WTC11 (cell line): ENCODE data around the gene GDNF. TPM values are rescaled to one million over a fixed set of nuclear protein-coding genes. Genes with fewer than 3 reads are reported as not detected.

Source experiments
- ATAC-seq: fragments of 200-7000 bp; cut with Tn5 transposase; 2 replicates; pipeline ENCODE4 v1.10.0; 2021; ENCODE audit warnings: mild to moderate bottlenecking, moderate library complexity
- CTCF ChIA-PET: fragments of 300-600 bp; sonication (Branson Sonifier 250); formaldehyde crosslinking; loops from one replicate; lab custom pipeline; 2021; ENCODE audit warnings: antibody characterized with exemption; lab: Charles Lee
- POLR2A ChIA-PET: fragments of 350-600 bp; sonication (Branson Sonifier 250); formaldehyde crosslinking; loops from one replicate; lab custom pipeline; 2021; ENCODE audit warnings: antibody characterized with exemption; lab: Charles Lee
- DNase-seq: peaks from one replicate; pipeline ENCODE4 v3.0.0; 2021; ENCODE audit warnings: low spot score
- H3K27ac Mint-ChIP-seq: 2 replicates; pipeline ENCODE4 v1.8.0; 2021; ENCODE audit warnings: mixed read lengths
- H3K27me3 Mint-ChIP-seq: 2 replicates; pipeline ENCODE4 v1.8.0; 2021; ENCODE audit warnings: low read depth, mild to moderate bottlenecking, moderate library complexity, mixed read lengths
- H3K36me3 Mint-ChIP-seq: 2 replicates; pipeline ENCODE4 v1.8.0; 2021; ENCODE audit warnings: mixed read lengths
- H3K4me1 Mint-ChIP-seq: 2 replicates; pipeline ENCODE4 v1.8.0; 2022; ENCODE audit warnings: mixed read lengths
- H3K4me3 Mint-ChIP-seq: 2 replicates; pipeline ENCODE4 v1.8.0; 2021; ENCODE audit warnings: mild to moderate bottlenecking, moderate library complexity, mixed read lengths
- H3K9me3 Mint-ChIP-seq: 2 replicates; pipeline ENCODE4 v1.8.0; 2021; ENCODE audit warnings: mixed read lengths
- ATF6 ChIP-seq: sonication (generic); formaldehyde crosslinking; IDR thresholded peaks from 2 replicates; pipeline ENCODE4 v1.8.1; 2023; ENCODE audit warnings: mild to moderate bottlenecking, missing genetic modification reagents
- CBFB ChIP-seq: sonication (generic); formaldehyde crosslinking; IDR thresholded peaks from 2 replicates; pipeline ENCODE4 v1.8.1; 2022; ENCODE audit warnings: mild to moderate bottlenecking, low read depth, missing genetic modification reagents
- EMX1 ChIP-seq: fragments of 250-450 bp; sonication (Bioruptor Pico); IDR thresholded peaks from 2 replicates; pipeline ENCODE4 v1.8.0; 2021; ENCODE audit warnings: mild to moderate bottlenecking
- HMGA2 ChIP-seq: fragments of 250-450 bp; sonication (Bioruptor Pico); IDR thresholded peaks from 2 replicates; pipeline ENCODE4 v1.4.0; 2021; ENCODE audit warnings: mild to moderate bottlenecking, moderate library complexity
- NR1H2 ChIP-seq: sonication (generic); formaldehyde crosslinking; IDR thresholded peaks from 2 replicates; pipeline ENCODE4 v1.9.0; 2021; ENCODE audit warnings: mild to moderate bottlenecking, moderate library complexity, missing genetic modification reagents
- PRDM15 ChIP-seq: sonication (generic); formaldehyde crosslinking; IDR thresholded peaks from 2 replicates; pipeline ENCODE4 v1.8.0; 2022; ENCODE audit warnings: missing genetic modification reagents
- RELA ChIP-seq: sonication (generic); formaldehyde crosslinking; IDR thresholded peaks from 2 replicates; pipeline ENCODE4 v1.8.1; 2022; ENCODE audit warnings: missing genetic modification reagents, mild to moderate bottlenecking, borderline replicate concordance
- SOX15 ChIP-seq: fragments of 250-450 bp; sonication (Bioruptor Pico); IDR thresholded peaks from 2 replicates; pipeline ENCODE4 v1.9.0; 2021; ENCODE audit warnings: mild to moderate bottlenecking
- TP53 ChIP-seq: sonication (generic); formaldehyde crosslinking; IDR thresholded peaks from 2 replicates; pipeline ENCODE4 v1.8.1; 2023; ENCODE audit warnings: mild to moderate bottlenecking, missing genetic modification reagents
- ZNF121 ChIP-seq: sonication (generic); formaldehyde crosslinking; IDR thresholded peaks from 2 replicates; pipeline ENCODE4 v1.8.0; 2023; ENCODE audit warnings: missing genetic modification reagents
- ZNF281 ChIP-seq: sonication (generic); formaldehyde crosslinking; IDR thresholded peaks from 2 replicates; pipeline ENCODE4 v1.8.0; 2023; ENCODE audit warnings: mild to moderate bottlenecking, missing genetic modification reagents
- total RNA-seq: library from RNA; stranded (reverse); gene quantifications from 3 replicates; pipeline ENCODE4 v1.2.3, GENCODE V29; 2021
- TF ChIP-seq, protein P1 (sequence below): sonication (generic); formaldehyde crosslinking; IDR thresholded peaks from 2 replicates; pipeline ENCODE4 v1.8.0; 2022; ENCODE audit warnings: mild to moderate bottlenecking, missing genetic modification reagents

Gene GDNF
- total RNA-seq, 1 experiment from 2014 or later: 4.7 TPM

GRCh38 chr5:37855438-37855837 lies 15.6 kb upstream of the GDNF start (continued):
- TF ChIP-seq SOX15 (CRISPR knock-in tag) (no peak), TP53 (CRISPR knock-in tag) (no peak), RELA (CRISPR knock-in tag) (no peak), HMGA2 (CRISPR knock-in tag) (no peak), NR1H2 (CRISPR knock-in tag) (no peak), PRDM15 (CRISPR knock-in tag) (no peak), CBFB (CRISPR knock-in tag) (no peak)

DNA sequence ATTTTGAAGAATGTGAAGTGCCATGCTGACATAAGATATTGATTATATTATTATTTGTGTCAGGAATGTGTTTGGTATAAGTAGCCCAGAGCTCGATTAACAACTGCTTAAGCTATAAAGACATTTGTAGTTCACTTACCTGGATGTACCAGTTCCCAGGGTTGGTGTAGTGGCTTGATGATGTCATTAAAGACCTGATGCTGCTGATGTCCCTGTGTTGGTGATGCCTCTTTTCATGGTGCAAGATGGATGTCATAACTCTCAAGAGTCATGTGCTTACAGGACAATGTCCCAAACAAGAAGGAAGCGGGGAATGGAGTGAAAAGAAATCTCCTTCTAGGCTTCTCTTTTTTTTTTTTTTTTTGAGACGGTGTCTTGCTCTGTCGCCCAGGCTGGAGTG lies 11.5 kb upstream of the GDNF start:
- CTCF ChIA-PET: no interaction called here
- DNase-seq: no peak
- POLR2A ChIA-PET: no interaction called here
- H3K36me3 Mint-ChIP-seq: peaks cover 8% of the 10 kb centered on the region
- TF ChIP-seq, protein P1, sequence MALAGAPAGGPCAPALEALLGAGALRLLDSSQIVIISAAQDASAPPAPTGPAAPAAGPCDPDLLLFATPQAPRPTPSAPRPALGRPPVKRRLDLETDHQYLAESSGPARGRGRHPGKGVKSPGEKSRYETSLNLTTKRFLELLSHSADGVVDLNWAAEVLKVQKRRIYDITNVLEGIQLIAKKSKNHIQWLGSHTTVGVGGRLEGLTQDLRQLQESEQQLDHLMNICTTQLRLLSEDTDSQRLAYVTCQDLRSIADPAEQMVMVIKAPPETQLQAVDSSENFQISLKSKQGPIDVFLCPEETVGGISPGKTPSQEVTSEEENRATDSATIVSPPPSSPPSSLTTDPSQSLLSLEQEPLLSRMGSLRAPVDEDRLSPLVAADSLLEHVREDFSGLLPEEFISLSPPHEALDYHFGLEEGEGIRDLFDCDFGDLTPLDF (CRISPR knock-in tag): no peak
- TF ChIP-seq EMX1: no peak
- no peak for TF ChIP-seq ZNF121 (CRISPR knock-in tag)
- TF ChIP-seq, all 79 proteins: peak for 0
- Mint-ChIP-seq H3K4me3 (no peak overlapping the region), H3K9me3 (peaks cover 18% of the 10 kb centered on the region), H3K27ac (no peak overlapping the region), H3K4me1 (peaks cover 36% of the 10 kb centered on the region), H3K27me3 (0 out of 2 replicates have a peak, but pooled peaks cover 7% of the 10 kb centered on the region)
- no peak for ATAC-seq

- H3K4me3 Mint-ChIP-seq: no peak overlapping the region
- H3K4me1 Mint-ChIP-seq: peaks cover 40% of the 10 kb centered on the region
- ChIA-PET POLR2A (no interaction called here), CTCF (no interaction called here)
- H3K27me3 Mint-ChIP-seq: peaks cover 10% of the 10 kb centered on the region; the same call in 1 of the 2 replicates
- H3K27ac Mint-ChIP-seq: no peak overlapping the region
- DNase-seq: no peak
- no peak for ATAC-seq
- no peak for TF ChIP-seq ZNF281 (CRISPR knock-in tag)
- TF ChIP-seq SOX15 (CRISPR knock-in tag): no peak
- TF ChIP-seq ATF6 (CRISPR knock-in tag): no peak
- peaks cover 8% of the 10 kb centered on the region for H3K36me3 Mint-ChIP-seq
- peaks cover 14% of the 10 kb centered on the region for H3K9me3 Mint-ChIP-seq
These were observed 10.5 kb upstream of the GDNF start for GRCh38 chr5:37850226-37850865.
